ENCODE results near the gene ZMIZ1.

GRCh38 chr10:79027147-79028055 is 41.4 kb upstream of the ZMIZ1 start:
- no peak for TF ChIP-seq CTCF (IDR thresholded peaks at IDR 0.05; ENCODE audit: poor library complexity, severe bottlenecking)
- no peak for TF ChIP-seq POLR2AphosphoS5 (IDR thresholded peaks at IDR 0.05)
- TF ChIP-seq EZH2 (IDR thresholded peaks at IDR 0.05; ENCODE audit: borderline replicate concordance, insufficient read depth, low read length, poor library complexity, severe bottlenecking): no peak
- TF ChIP-seq RAD21 (conservative IDR thresholded peaks at IDR 0.05): no peak
